ENCODE results near the gene AKTIP. TPM values are rescaled to one million over a fixed set of nuclear protein-coding genes. Genes with fewer than 3 reads are reported as not detected.

The AKTIP gene
- total RNA-seq, 4 donors from 2014 or later: 37.0 to 68.7 (median 50.5) TPM

DNA sequence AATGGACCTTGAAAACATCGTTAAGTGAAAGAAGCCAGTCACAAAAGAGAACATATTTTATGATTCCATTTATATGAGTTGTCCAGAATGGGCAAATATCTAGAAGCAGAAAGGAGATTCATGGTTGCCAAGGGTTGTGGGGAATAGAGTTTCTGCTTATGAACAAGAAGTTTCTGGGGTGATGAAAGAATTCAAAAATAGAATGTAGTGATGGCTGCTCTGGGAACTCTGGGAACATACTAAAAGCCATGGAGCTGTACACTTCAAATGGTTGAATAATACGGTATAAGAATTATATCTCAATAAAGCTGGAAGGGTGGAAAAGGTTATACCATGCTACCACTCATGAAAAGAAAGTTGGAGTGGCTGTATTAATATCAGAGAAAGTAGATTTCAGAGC is 18.5 kb downstream of the AKTIP start:
- no peak overlapping the region for H3K4me3 ChIP-seq
- no peak for DNase-seq
- H3K4me1 ChIP-seq: no peaks in the 10 kb centered on the region
- intact Hi-C loops (cut with DNase I; ENCODE audit: low total_unique reads) (no loop called here), in situ Hi-C loops (cut with MboI; ENCODE audit: low pct_ligation_motif_present in 1 of 4, low pct_unique_long_range_greater_than_20kb in 1 of 4, low sequenced_read_pairs in 3 of 4) (loop anchor here in 1 of 4 donors (25.0 kb wide), 1 partner anchor 197 kb away; no protein-coding TSS in a partner anchor)
- TF ChIP-seq, protein P1, sequence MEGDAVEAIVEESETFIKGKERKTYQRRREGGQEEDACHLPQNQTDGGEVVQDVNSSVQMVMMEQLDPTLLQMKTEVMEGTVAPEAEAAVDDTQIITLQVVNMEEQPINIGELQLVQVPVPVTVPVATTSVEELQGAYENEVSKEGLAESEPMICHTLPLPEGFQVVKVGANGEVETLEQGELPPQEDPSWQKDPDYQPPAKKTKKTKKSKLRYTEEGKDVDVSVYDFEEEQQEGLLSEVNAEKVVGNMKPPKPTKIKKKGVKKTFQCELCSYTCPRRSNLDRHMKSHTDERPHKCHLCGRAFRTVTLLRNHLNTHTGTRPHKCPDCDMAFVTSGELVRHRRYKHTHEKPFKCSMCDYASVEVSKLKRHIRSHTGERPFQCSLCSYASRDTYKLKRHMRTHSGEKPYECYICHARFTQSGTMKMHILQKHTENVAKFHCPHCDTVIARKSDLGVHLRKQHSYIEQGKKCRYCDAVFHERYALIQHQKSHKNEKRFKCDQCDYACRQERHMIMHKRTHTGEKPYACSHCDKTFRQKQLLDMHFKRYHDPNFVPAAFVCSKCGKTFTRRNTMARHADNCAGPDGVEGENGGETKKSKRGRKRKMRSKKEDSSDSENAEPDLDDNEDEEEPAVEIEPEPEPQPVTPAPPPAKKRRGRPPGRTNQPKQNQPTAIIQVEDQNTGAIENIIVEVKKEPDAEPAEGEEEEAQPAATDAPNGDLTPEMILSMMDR (IDR thresholded peaks at IDR 0.05): no peak
- no peak for TF ChIP-seq EP300 (IDR thresholded peaks at IDR 0.05; ENCODE audit: low read depth)
- TF ChIP-seq POLR2A (IDR thresholded peaks at IDR 0.05): no peak
- no peak for TF ChIP-seq POLR2AphosphoS5 (IDR thresholded peaks at IDR 0.05)
- H3K9me3 ChIP-seq: no peaks in the 10 kb centered on the region
- no peaks in the 10 kb centered on the region for H3K27me3 ChIP-seq
- WGBS, 2 donors (ENCODE audit: low coverage in 1 of 2): 86 to 89% methylated on average over 2 of the region's 2 CpGs
- H3K27ac ChIP-seq: no peak overlapping the region
- H3K36me3 ChIP-seq: peaks cover 0 to 81% (median 30%) of the 10 kb centered on the region in 4 donors

DNA sequence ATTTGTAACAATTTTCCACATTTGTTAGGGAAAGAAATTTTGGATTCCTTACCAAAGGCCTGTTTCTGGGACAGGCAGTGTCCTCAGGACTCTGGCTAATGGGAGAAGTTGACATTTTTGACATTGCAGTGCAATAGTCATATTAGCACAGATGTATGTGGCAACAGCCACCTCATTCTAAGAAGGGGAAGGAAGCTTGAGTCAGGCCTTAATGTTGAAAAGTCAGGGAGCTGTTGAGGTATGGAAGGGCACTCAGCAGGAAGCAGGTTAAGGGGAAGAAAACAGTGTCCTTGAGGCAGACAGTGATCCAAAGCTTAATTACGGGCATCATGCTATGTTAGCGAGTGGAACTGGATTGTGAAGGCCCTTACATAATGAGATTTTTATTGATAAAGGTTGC is 20.9 kb downstream of the AKTIP start:
- H3K27me3 ChIP-seq: no peaks in the 10 kb centered on the region
- in situ Hi-C loops (cut with MboI; ENCODE audit: low pct_ligation_motif_present in 1 of 4, low pct_unique_long_range_greater_than_20kb in 1 of 4, low sequenced_read_pairs in 3 of 4): loop anchor here in 1 of 4 donors (25.0 kb wide), 1 partner anchor 195 kb away; no protein-coding TSS in a partner anchor

DNA sequence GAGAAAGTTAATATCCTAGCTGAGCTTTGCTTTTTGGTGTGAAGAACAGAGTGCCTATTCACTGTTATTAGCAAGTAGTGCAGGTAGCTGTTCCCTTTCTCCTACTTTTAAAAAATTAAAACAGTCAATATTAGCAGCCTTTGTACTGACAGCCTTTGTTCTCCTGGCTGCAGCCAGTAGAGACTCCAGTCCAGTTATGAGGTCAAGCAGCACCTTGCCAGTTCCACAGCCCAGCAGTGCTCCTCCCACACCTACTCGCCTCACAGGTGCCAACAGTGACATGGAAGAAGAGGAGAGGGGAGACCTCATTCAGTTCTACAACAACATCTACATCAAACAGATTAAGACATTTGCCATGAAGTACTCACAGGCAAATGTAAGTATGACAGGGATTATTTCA is 22.6 kb downstream of the AKTIP start:
- in situ Hi-C loops (cut with MboI; ENCODE audit: low pct_ligation_motif_present in 1 of 4, low pct_unique_long_range_greater_than_20kb in 1 of 4, low sequenced_read_pairs in 3 of 4): loop anchor here in 1 of 4 donors (25.0 kb wide), 1 partner anchor 193 kb away; no protein-coding TSS in a partner anchor
- H3K27me3 ChIP-seq: no peaks in the 10 kb centered on the region
- no peaks in the 10 kb centered on the region for H3K9me3 ChIP-seq
- no peak for DNase-seq
- H3K4me3 ChIP-seq: no peak overlapping the region
- no peaks in the 10 kb centered on the region for H3K4me1 ChIP-seq
- 100% methylated on average over 1 of the region's 1 CpG; no CpG with 5 or more reads in 1 of the 2 donors for WGBS, 2 donors (ENCODE audit: low coverage in 1 of 2)
- no peak overlapping the region for H3K27ac ChIP-seq
- peaks cover 0 to 73% (median 29%) of the 10 kb centered on the region in 4 donors for H3K36me3 ChIP-seq
- TF ChIP-seq POLR2AphosphoS5 (IDR thresholded peaks at IDR 0.05) (no peak), EP300 (IDR thresholded peaks at IDR 0.05; ENCODE audit: low read depth) (no peak), POLR2A (IDR thresholded peaks at IDR 0.05) (no peak)
- TF ChIP-seq, protein P1 (IDR thresholded peaks at IDR 0.05): no peak
- intact Hi-C loops (cut with DNase I; ENCODE audit: low total_unique reads): no loop called here

More for the DNA sequence above, 20.9 kb downstream of the AKTIP start:
- intact Hi-C loops (cut with DNase I; ENCODE audit: low total_unique reads): no loop called here
- H3K9me3 ChIP-seq: no peaks in the 10 kb centered on the region
- H3K36me3 ChIP-seq: peaks cover 0 to 79% (median 35%) of the 10 kb centered on the region in 4 donors
- no peak overlapping the region for H3K27ac ChIP-seq
- TF ChIP-seq, protein P1 (IDR thresholded peaks at IDR 0.05): no peak
- TF ChIP-seq POLR2AphosphoS5 (IDR thresholded peaks at IDR 0.05) (no peak), POLR2A (IDR thresholded peaks at IDR 0.05) (no peak), EP300 (IDR thresholded peaks at IDR 0.05; ENCODE audit: low read depth) (no peak)
- no peak for DNase-seq
- 97% methylated on average over 2 of the region's 2 CpGs; no CpG with 5 or more reads in 1 of the 2 donors for WGBS, 2 donors (ENCODE audit: low coverage in 1 of 2)
- H3K4me1 ChIP-seq: no peaks in the 10 kb centered on the region
- H3K4me3 ChIP-seq: no peak overlapping the region

DNA sequence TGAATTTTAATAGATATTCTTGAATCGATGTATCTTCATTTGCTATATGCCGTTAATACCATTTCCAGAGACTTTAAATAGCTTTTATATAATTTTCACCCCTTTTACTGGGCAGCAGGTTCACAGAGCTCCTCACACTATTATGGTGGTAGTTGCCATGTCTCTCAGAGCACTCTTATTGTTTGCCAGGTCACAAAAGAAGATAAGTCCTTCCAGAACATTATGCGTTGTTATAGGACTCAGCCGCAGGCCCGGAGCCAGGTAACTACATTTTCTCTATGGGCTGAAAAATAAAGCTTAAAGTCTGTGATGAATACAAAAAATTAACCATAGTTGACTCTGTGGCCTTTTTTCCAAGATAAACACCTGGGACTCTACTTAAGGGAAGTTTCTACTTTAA is 24.0 kb downstream of the AKTIP start:
- 99 to 100% methylated on average over 5 of the region's 5 CpGs for WGBS, 2 donors (ENCODE audit: low coverage in 1 of 2)
- no peak overlapping the region for H3K4me3 ChIP-seq
- no peak for DNase-seq
- H3K9me3 ChIP-seq: no peaks in the 10 kb centered on the region
- no peaks in the 10 kb centered on the region for H3K27me3 ChIP-seq
- intact Hi-C loops (cut with DNase I; ENCODE audit: low total_unique reads): no loop called here
- TF ChIP-seq POLR2AphosphoS5 (IDR thresholded peaks at IDR 0.05) (no peak), POLR2A (IDR thresholded peaks at IDR 0.05) (no peak), EP300 (IDR thresholded peaks at IDR 0.05; ENCODE audit: low read depth) (no peak)
- TF ChIP-seq, protein P1 (IDR thresholded peaks at IDR 0.05): no peak
- no peak overlapping the region for H3K27ac ChIP-seq
- in situ Hi-C loops (cut with MboI; ENCODE audit: low pct_ligation_motif_present in 1 of 4, low pct_unique_long_range_greater_than_20kb in 1 of 4, low sequenced_read_pairs in 3 of 4): loop anchor here in 1 of 4 donors (25.0 kb wide), 1 partner anchor 192 kb away; no protein-coding TSS in a partner anchor
- H3K36me3 ChIP-seq: peaks cover 0 to 60% (median 24%) of the 10 kb centered on the region in 4 donors
- no peaks in the 10 kb centered on the region for H3K4me1 ChIP-seq

Data from transverse colon (tissue), 4 donors.